HepG2 (cell line): ENCODE data around the gene NUFIP1. TPM values are rescaled to one million over a fixed set of nuclear protein-coding genes. Genes with fewer than 3 reads are reported as not detected.
A peak's percentile ranks its signal among the peaks of the same experiment; 100 is the strongest.

ENCODE experiments used
- AKAP8 ChIP-seq: sonication (generic); formaldehyde crosslinking; IDR thresholded peaks from 2 replicates; pipeline ENCODE4 v1.5.1; 2020; ENCODE audit warnings: mild to moderate bottlenecking, missing genetic modification reagents
- E2F2 ChIP-seq: sonication (generic); formaldehyde crosslinking; IDR thresholded peaks from 2 replicates; pipeline ENCODE4 v1.4.0; 2020; ENCODE audit warnings: missing genetic modification reagents, borderline replicate concordance
- ELF4 ChIP-seq: sonication (generic); formaldehyde crosslinking; IDR thresholded peaks from 2 replicates; pipeline ENCODE4 v1.5.0; 2020; ENCODE audit warnings: missing genetic modification reagents, mild to moderate bottlenecking, moderate library complexity, borderline replicate concordance
- FOXM1 ChIP-seq: sonication (generic); formaldehyde crosslinking; IDR thresholded peaks from 2 replicates; pipeline ENCODE4 v1.5.0; 2020; ENCODE audit warnings: missing genetic modification reagents
- HINFP ChIP-seq: sonication (generic); formaldehyde crosslinking; IDR thresholded peaks from 2 replicates; pipeline ENCODE4 v1.4.0; 2020; ENCODE audit warnings: low read depth, mild to moderate bottlenecking, missing genetic modification reagents
- MAX ChIP-seq: IDR thresholded peaks from 2 replicates; pipeline ENCODE4 v1.6.1; 2012; ENCODE audit warnings: inconsistent platforms
- NR2F1 ChIP-seq, 2 experiments: fragments of 450-650 bp in 1 of 2; formaldehyde crosslinking in 1 of 2; IDR thresholded peaks; 2 replicates each; pipeline versions ENCODE4 v1.5.0 to v1.6.1; 2016 to 2020; ENCODE audit warnings: mild to moderate bottlenecking in 1 of 2, missing compliant biosample characterization in 1 of 2, missing genetic modification reagents in 1 of 2, moderate library complexity in 1 of 2
- PAF1 ChIP-seq: IDR thresholded peaks from 2 replicates; pipeline ENCODE4 v1.6.1; 2016; ENCODE audit warnings: missing genetic modification reagents, missing compliant biosample characterization
- SMARCE1 ChIP-seq: fragments of 450-650 bp; IDR thresholded peaks from 2 replicates; pipeline ENCODE4 v1.6.1; 2017; ENCODE audit warnings: borderline replicate concordance
- SNAPC4 ChIP-seq: sonication (generic); formaldehyde crosslinking; IDR thresholded peaks from 2 replicates; pipeline ENCODE4 v1.4.0; 2020; ENCODE audit warnings: mild to moderate bottlenecking, missing genetic modification reagents
- SRSF4 ChIP-seq: fragments of 200-400 bp; formaldehyde crosslinking; IDR thresholded peaks from one replicate; pipeline ENCODE4 v1.6.1; 2018; ENCODE audit warnings: mild to moderate bottlenecking, low read depth, low read length, moderate library complexity; ENCODE audit not compliant: poor library complexity, severe bottlenecking
- SSRP1 ChIP-seq: IDR thresholded peaks from 2 replicates; pipeline ENCODE4 v1.6.1; 2016; ENCODE audit warnings: control low read depth
- YY1 ChIP-seq: IDR thresholded peaks from 2 replicates; pipeline ENCODE4 v1.6.1; 2011; ENCODE audit warnings: low read length, low read depth, moderate library complexity, mild to moderate bottlenecking; ENCODE audit not compliant: insufficient read depth, insufficient replicate concordance
- ZBTB42 ChIP-seq: sonication (generic); formaldehyde crosslinking; IDR thresholded peaks from 2 replicates; pipeline ENCODE4 v1.5.0; 2020; ENCODE audit warnings: mild to moderate bottlenecking, missing genetic modification reagents
- ZBTB7A ChIP-seq: sonication (generic); formaldehyde crosslinking; IDR thresholded peaks from 2 replicates; pipeline ENCODE4 v1.8.0; 2022; ENCODE audit warnings: mild to moderate bottlenecking, missing genetic modification reagents
- ZFP62 ChIP-seq: sonication (generic); formaldehyde crosslinking; IDR thresholded peaks from 2 replicates; pipeline ENCODE4 v1.4.0; 2020; ENCODE audit warnings: missing genetic modification reagents
- ZFX ChIP-seq: sonication (generic); formaldehyde crosslinking; IDR thresholded peaks from 2 replicates; pipeline ENCODE4 v1.4.0; 2020; ENCODE audit warnings: mild to moderate bottlenecking, low read depth, missing genetic modification reagents, moderate library complexity
- ZNF17 ChIP-seq: sonication (generic); formaldehyde crosslinking; IDR thresholded peaks from 2 replicates; pipeline ENCODE4 v1.5.0; 2020; ENCODE audit warnings: mild to moderate bottlenecking, missing genetic modification reagents
- ZNF20 ChIP-seq: sonication (generic); formaldehyde crosslinking; IDR thresholded peaks from 2 replicates; pipeline ENCODE4 v1.4.0; 2020; ENCODE audit warnings: mild to moderate bottlenecking, moderate library complexity, missing genetic modification reagents
- ZNF282 ChIP-seq: fragments of 450-650 bp; IDR thresholded peaks from 2 replicates; pipeline ENCODE4 v1.6.1; 2018; ENCODE audit not compliant: partially characterized antibody
- ZNF510 ChIP-seq: sonication (generic); formaldehyde crosslinking; IDR thresholded peaks from 2 replicates; pipeline ENCODE4 v1.4.0; 2020; ENCODE audit warnings: low read depth, mild to moderate bottlenecking, missing genetic modification reagents
- ZNF724P ChIP-seq: sonication (generic); formaldehyde crosslinking; IDR thresholded peaks from 2 replicates; pipeline ENCODE4 v1.8.0; 2022; ENCODE audit warnings: missing genetic modification reagents, borderline replicate concordance
- ZSCAN29 ChIP-seq: sonication (generic); formaldehyde crosslinking; conservative IDR thresholded peaks from 2 replicates; pipeline ENCODE4 v1.4.0; 2020; ENCODE audit warnings: mild to moderate bottlenecking, missing genetic modification reagents
- polyA plus RNA-seq, 8 experiments: library from polyadenylated mRNA; depleted of rRNA in 3 of 8; stranded (reverse) in 7 of 8; unstranded in 1 of 8; fragments of >200 nt; fragmentation: Illumina TruSeq in 4 of 8; extraction: Trizol in 4 of 8; gene quantifications; 2 replicates each; pipeline versions ENCODE4 v1.2.1 to v1.2.3, GENCODE V29; 2011 to 2016; ENCODE audit warnings: low read depth in 4 of 8, missing spikeins in 1 of 8, mixed read lengths in 1 of 8; ENCODE audit not compliant: insufficient read depth in 1 of 8
- total RNA-seq, 5 experiments: library from RNA; depleted of rRNA; stranded (reverse); fragments of >200 nt; fragmentation: Illumina TruSeq; extraction: Trizol; gene quantifications; 2 replicates each; pipeline ENCODE4 v1.2.3, GENCODE V29; 2016; ENCODE audit warnings: low read depth in 1 of 5

Gene NUFIP1
- total and polyA plus RNA-seq, 2 of the 13 experiments (the other 11 are each of a cell fraction or from before 2014, with no cell fraction given), result 1.9 to 10.3 TPM

- TF ChIP-seq ZBTB42 (CRISPR knock-in tag) (no peak), PAF1 (CRISPR knock-in tag) (no peak), MAX (peak; percentile 97), SMARCE1 (no peak), SRSF4 (no peak), ZFP62 (CRISPR knock-in tag) (no peak), ZNF724P (CRISPR knock-in tag) (peak; percentile 69; the same call in 1 of the 2 replicates), NR2F1 (CRISPR knock-in tag; IDR thresholded peaks at IDR 0.05) (no peak), ZFX (CRISPR knock-in tag) (peak; percentile 94), YY1 (peak; percentile 80), ZNF20 (CRISPR knock-in tag) (no peak), ZNF510 (CRISPR knock-in tag) (peak; percentile 84; the same call in 1 of the 2 replicates), AKAP8 (CRISPR knock-in tag) (0 out of 2 replicates have a peak, but pooled peaks have one; percentile 22), ZNF282 (no peak), ELF4 (CRISPR knock-in tag) (no peak), HINFP (CRISPR knock-in tag) (no peak), SNAPC4 (no peak), FOXM1 (CRISPR knock-in tag) (no peak), ZBTB7A (CRISPR knock-in tag) (no peak), E2F2 (CRISPR knock-in tag) (no peak), SSRP1 (CRISPR knock-in tag) (no peak), ZNF17 (CRISPR knock-in tag) (no peak), ZSCAN29 (CRISPR knock-in tag) (no peak)
Observed at GRCh38 chr13:44989071-44989889, at the start of gene NUFIP1, which contains the start of gene GPALPP1 (continued).
